HCT116 (cell line): ENCODE results near the gene RBM34. TPM values are rescaled to one million over a fixed set of nuclear protein-coding genes. Genes with fewer than 3 reads are reported as not detected.

Source experiments
- ATAC-seq: fragments of 200-7000 bp; cut with Tn5 transposase; 2 replicates; pipeline ENCODE4 v1.9.1; 2020; ENCODE audit warnings: mild to moderate bottlenecking, moderate library complexity
- BruUV-seq: library from RNA; stranded (reverse); fragments of 400-500 nt; replicated peaks from 2 replicates; lab custom pipeline; 2021; lab: Mats Ljungman, UMichigan
- CTCF ChIA-PET: fragments of 300-600 bp; sonication (Branson Sonifier 250); formaldehyde crosslinking; loops from one replicate; lab custom pipeline; 2021; ENCODE audit warnings: antibody characterized with exemption; lab: Charles Lee
- POLR2A ChIA-PET: fragments of 300-600, 350-600 bp; sonication (Branson Sonifier 250); formaldehyde crosslinking; loops from one replicate; lab custom pipeline; 2021; ENCODE audit warnings: antibody characterized with exemption; lab: Charles Lee
- RAD21 ChIA-PET, 2 experiments: fragments of 300-600 bp; sonication (Branson Sonifier 250); formaldehyde crosslinking; loops; one replicate each; lab custom pipeline; 2023; ENCODE audit warnings: low total read pairs in 2 of 2; ENCODE audit not compliant: uncharacterized antibody in 2 of 2, unreplicated experiment in 2 of 2, low non-redundant PET in 1 of 2; lab: Charles Lee
- DNase-seq: peaks from one replicate; pipeline ENCODE4 v3.0.0-alpha.2; 2010; ENCODE audit warnings: low read depth, low spot score
- H2AFZ ChIP-seq: fragments of 200-600 bp; shearing (Covaris generic), sonication (generic); 2 replicates; pipeline ENCODE4 v1.6.1; 2017; ENCODE audit warnings: low read depth, mixed run types, mixed read lengths, antibody characterized with exemption, low read length; ENCODE audit not compliant: poor library complexity, severe bottlenecking
- H3K27ac ChIP-seq: 2 replicates; pipeline ENCODE4 v1.5.1; 2012; ENCODE audit warnings: low read depth, low read length
- H3K27me3 ChIP-seq: fragments of 200-600 bp; sonication (generic); 2 replicates; pipeline ENCODE4 v1.6.1; 2016; ENCODE audit warnings: mixed run types, low read length, mixed read lengths; ENCODE audit not compliant: insufficient read depth
- H3K36me3 ChIP-seq, 2 experiments: fragments of 200-500 bp in 1 of 2; fragments of 200-600 bp in 1 of 2; sonication (Bioruptor generic) in 1 of 2; sonication (generic) in 1 of 2; 2 replicates each; pipeline versions ENCODE4 v1.5.1 to v1.6.1; 2014 to 2016; ENCODE audit warnings: low read length in 2 of 2, inconsistent platforms in 1 of 2, mixed read lengths in 1 of 2, mixed run types in 1 of 2; ENCODE audit not compliant: insufficient read depth in 2 of 2, control insufficient read depth in 1 of 2
- H3K4me1 ChIP-seq, 2 experiments: fragments of 200-600 bp in 1 of 2; sonication (generic) in 1 of 2; 2 replicates each; pipeline versions ENCODE4 v1.5.1 to v1.6.1; 2012 to 2017; ENCODE audit warnings: low read length in 2 of 2, inconsistent platforms in 1 of 2, mild to moderate bottlenecking in 1 of 2, mixed read lengths in 1 of 2, mixed run types in 1 of 2, moderate library complexity in 1 of 2; ENCODE audit not compliant: insufficient read depth in 2 of 2, control insufficient read depth in 1 of 2
- H3K4me2 ChIP-seq: fragments of 200-600 bp; sonication (generic); 2 replicates; pipeline ENCODE4 v1.6.1; 2017; ENCODE audit warnings: mixed run types, low read length, mixed read lengths
- H3K4me3 ChIP-seq, 2 experiments: fragments of 200-600 bp in 1 of 2; sonication (generic) in 1 of 2; replicated peaks in 1 of 2; 2 replicates each; pipeline ENCODE4 v1.5.1; 2011 to 2016; ENCODE audit warnings: low read length in 2 of 2, control low read depth in 1 of 2, low read depth in 1 of 2, mild to moderate bottlenecking in 1 of 2, mixed read lengths in 1 of 2, mixed run types in 1 of 2
- H3K79me2 ChIP-seq: fragments of 200-600 bp; sonication (generic); 2 replicates; pipeline ENCODE4 v1.6.1; 2017; ENCODE audit warnings: mild to moderate bottlenecking, mixed run types, low read length, moderate library complexity, mixed read lengths; ENCODE audit not compliant: insufficient read depth
- H3K9ac ChIP-seq: fragments of 200-600 bp; sonication (generic); 2 replicates; pipeline ENCODE4 v1.6.1; 2016; ENCODE audit warnings: low read length, mixed read lengths
- H3K9me2 ChIP-seq: fragments of 200-600 bp; sonication (generic), shearing (Covaris generic); 2 replicates; pipeline ENCODE4 v1.6.1; 2017; ENCODE audit warnings: mixed run types, mild to moderate bottlenecking, moderate library complexity; ENCODE audit not compliant: insufficient read depth
- H3K9me3 ChIP-seq, 2 experiments: fragments of 200-500 bp in 1 of 2; fragments of 200-600 bp in 1 of 2; sonication (Bioruptor generic) in 1 of 2; sonication (generic) in 1 of 2; 2 replicates each; pipeline ENCODE4 v1.6.1; 2014 to 2017; ENCODE audit warnings: low read length in 2 of 2, mixed read lengths in 2 of 2, inconsistent platforms in 1 of 2, low read depth in 1 of 2, mild to moderate bottlenecking in 1 of 2, mixed run types in 1 of 2, moderate library complexity in 1 of 2; ENCODE audit not compliant: control insufficient read depth in 1 of 2, insufficient read depth in 1 of 2
- H4K20me1 ChIP-seq: fragments of 200-600 bp; sonication (generic), shearing (Covaris generic); 2 replicates; pipeline ENCODE4 v1.6.1; 2017; ENCODE audit warnings: mixed run types, mild to moderate bottlenecking, moderate library complexity; ENCODE audit not compliant: insufficient read depth
- FOSL1 ChIP-seq: IDR thresholded peaks from 2 replicates; pipeline ENCODE4 v1.6.1; 2012; ENCODE audit warnings: low read depth
- JUND ChIP-seq: IDR thresholded peaks from 2 replicates; pipeline ENCODE4 v1.6.1; 2012
- POLR2AphosphoS5 ChIP-seq: IDR thresholded peaks from 2 replicates; pipeline ENCODE4 v1.6.1; 2011; ENCODE audit warnings: mild to moderate bottlenecking, low read depth, low read length, moderate library complexity
- SP1 ChIP-seq: IDR thresholded peaks from 2 replicates; pipeline ENCODE4 v1.6.1; 2012; ENCODE audit warnings: low read depth
- ZNF274 ChIP-seq: fragments of 200-500 bp; sonication (Bioruptor generic); IDR thresholded peaks from 2 replicates; pipeline ENCODE4 v1.6.1; 2014; ENCODE audit warnings: mild to moderate bottlenecking, low read depth, low read length, inconsistent platforms
- intact Hi-C: fragments of 100-400 bp; cut with micrococcal nuclease; formaldehyde crosslinking; loops from 2 replicates; pipeline ENCODE4 v1.10.0; 2022
- total RNA-seq: library from RNA; stranded (reverse); gene quantifications from one replicate; pipeline ENCODE4 v1.2.1, GENCODE V29; 2021; ENCODE audit not compliant: unreplicated experiment
- TF ChIP-seq, protein P1 (sequence below): IDR thresholded peaks from 2 replicates; pipeline ENCODE4 v1.6.1; 2011; ENCODE audit warnings: mild to moderate bottlenecking, low read length, moderate library complexity; ENCODE audit not compliant: insufficient replicate concordance; ENCODE audit errors: extremely low read depth
- TF ChIP-seq, protein P2 (sequence below): IDR thresholded peaks from 2 replicates; pipeline ENCODE4 v1.6.1; 2012; ENCODE audit warnings: low read depth

Gene RBM34
- total RNA-seq, 1 experiment from 2014 or later: 82.0 TPM

DNA sequence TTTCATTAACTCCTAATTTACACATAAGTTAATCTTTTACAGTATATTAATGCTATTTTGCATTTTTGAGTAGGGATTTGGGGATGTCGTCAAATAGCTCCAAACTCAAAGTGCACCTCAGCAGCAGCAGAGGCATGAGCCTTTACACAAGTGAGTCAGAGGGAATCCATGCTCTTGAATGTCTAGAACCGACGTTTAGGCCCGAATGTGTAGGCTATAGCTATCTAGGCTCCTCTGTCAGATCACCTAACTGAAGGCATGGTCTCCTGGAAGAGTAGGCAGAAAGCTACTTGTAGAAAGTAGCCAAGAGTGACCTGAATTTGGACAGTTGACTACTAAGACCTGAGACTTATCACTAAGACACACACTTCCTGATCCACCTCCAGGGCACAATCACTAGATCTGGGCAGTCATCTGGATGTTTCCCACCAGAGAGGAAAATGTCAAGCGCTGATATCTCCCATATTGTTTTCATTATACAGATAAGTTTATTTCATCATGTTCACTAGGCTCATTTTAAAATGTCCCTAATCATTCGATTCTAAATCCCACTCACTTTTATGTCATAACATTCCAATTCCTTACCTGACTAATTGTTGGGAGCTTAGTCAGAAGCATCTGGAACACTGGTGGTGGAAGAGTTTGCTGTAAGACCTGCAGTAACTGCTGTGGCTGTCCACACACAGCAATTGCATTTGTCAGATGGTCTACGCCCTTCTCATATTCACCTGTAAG is 47.7 kb downstream of the RBM34 start:
- Histone ChIP-seq H3K4me2 (no peak overlapping the region), H3K79me2 (peaks cover 81% of the 10 kb centered on the region)
- TF ChIP-seq, protein P1, sequence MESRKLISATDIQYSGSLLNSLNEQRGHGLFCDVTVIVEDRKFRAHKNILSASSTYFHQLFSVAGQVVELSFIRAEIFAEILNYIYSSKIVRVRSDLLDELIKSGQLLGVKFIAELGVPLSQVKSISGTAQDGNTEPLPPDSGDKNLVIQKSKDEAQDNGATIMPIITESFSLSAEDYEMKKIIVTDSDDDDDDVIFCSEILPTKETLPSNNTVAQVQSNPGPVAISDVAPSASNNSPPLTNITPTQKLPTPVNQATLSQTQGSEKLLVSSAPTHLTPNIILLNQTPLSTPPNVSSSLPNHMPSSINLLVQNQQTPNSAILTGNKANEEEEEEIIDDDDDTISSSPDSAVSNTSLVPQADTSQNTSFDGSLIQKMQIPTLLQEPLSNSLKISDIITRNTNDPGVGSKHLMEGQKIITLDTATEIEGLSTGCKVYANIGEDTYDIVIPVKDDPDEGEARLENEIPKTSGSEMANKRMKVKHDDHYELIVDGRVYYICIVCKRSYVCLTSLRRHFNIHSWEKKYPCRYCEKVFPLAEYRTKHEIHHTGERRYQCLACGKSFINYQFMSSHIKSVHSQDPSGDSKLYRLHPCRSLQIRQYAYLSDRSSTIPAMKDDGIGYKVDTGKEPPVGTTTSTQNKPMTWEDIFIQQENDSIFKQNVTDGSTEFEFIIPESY: no peak
- TF ChIP-seq, all 23 proteins: peak for 0
- Histone ChIP-seq H3K27me3 (no peaks in the 10 kb centered on the region), H3K36me3 (peaks cover 50 to 71% of the 10 kb centered on the region in 2 experiments), H3K4me3 (no peak overlapping the region), H3K9ac (no peak overlapping the region), H3K9me3 (no peaks in the 10 kb centered on the region), H3K4me1 (no peaks in the 10 kb centered on the region), H2AFZ (no peak overlapping the region), H3K27ac (no peak overlapping the region), H4K20me1 (peaks cover 27% of the 10 kb centered on the region; the same call in 1 of the 2 replicates), H3K9me2 (no peaks in the 10 kb centered on the region)
- RAD21 ChIA-PET: no interaction called here
- ATAC-seq: no peak
- POLR2A ChIA-PET: no interaction called here
- no TSS peak for BruUV-seq
- CTCF ChIA-PET: no interaction called here
- intact Hi-C loops: no loop called here
- no peak for DNase-seq

DNA sequence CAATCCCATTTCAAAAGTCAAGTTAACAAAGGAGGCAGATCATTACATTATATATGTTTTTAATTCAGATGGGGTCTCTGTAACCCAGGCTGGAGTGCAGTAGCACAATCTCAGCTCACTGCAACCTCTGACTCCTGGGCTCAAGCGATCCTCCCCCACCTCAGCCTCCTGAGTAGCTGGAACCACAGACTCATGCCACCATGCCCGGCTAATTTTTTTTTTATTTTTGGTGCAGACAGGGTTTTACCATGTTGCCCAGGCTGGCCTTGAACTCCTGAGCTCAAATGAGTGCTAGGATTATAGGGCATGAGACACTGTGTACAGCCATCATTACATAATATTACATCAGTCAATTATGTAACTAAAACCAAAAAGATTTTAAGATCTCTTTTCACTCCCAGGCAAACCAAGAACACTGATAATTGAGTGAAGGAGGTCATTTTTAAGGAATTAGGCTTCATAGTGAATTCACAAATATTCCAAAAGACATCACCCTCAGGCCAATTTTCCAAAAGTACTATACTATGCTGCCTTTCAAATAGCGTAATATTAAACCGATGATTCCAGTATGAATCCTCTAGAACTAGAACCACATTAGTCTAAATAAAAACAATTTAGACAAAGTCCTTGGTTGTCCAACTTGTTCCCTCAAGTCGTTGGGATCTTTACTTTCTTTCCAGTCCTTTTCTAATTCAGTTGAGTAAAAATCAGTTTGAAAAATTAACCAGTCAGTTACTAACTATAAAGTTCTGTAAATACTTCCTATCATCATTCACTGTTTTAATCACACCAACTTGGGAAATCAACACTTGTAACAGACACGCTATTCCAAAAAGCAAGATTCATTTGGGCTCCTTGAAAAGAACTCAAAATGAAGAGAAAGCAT is 48.5 kb downstream of the RBM34 start:
- CTCF ChIA-PET: no interaction called here
- BruUV-seq: no TSS peak
- DNase-seq (no peak), ATAC-seq (no peak)
- Histone ChIP-seq H3K9ac (no peak overlapping the region), H3K4me1 (no peaks in the 10 kb centered on the region), H3K36me3 (peaks cover 44 to 66% of the 10 kb centered on the region in 2 experiments), H3K9me2 (no peaks in the 10 kb centered on the region), H3K27me3 (no peaks in the 10 kb centered on the region), H3K4me3 (no peak overlapping the region), H3K79me2 (peaks cover 73% of the 10 kb centered on the region), H3K9me3 (no peaks in the 10 kb centered on the region), H2AFZ (no peak overlapping the region), H3K4me2 (no peak overlapping the region), H3K27ac (no peak overlapping the region), H4K20me1 (peaks cover 27% of the 10 kb centered on the region; the same call in 1 of the 2 replicates)
- RAD21 ChIA-PET: interaction anchor here in 1 of 2 experiments (0.7 kb wide), 1 partner anchor 485 kb away, joined by 3 read pairs; no protein-coding TSS in a partner anchor
- intact Hi-C loops: no loop called here
- TF ChIP-seq ZNF274 (no peak), FOSL1 (no peak), POLR2AphosphoS5 (no peak), JUND (no peak; the same call in 1 of the 2 replicates), SP1 (no peak)
- TF ChIP-seq, protein P2, sequence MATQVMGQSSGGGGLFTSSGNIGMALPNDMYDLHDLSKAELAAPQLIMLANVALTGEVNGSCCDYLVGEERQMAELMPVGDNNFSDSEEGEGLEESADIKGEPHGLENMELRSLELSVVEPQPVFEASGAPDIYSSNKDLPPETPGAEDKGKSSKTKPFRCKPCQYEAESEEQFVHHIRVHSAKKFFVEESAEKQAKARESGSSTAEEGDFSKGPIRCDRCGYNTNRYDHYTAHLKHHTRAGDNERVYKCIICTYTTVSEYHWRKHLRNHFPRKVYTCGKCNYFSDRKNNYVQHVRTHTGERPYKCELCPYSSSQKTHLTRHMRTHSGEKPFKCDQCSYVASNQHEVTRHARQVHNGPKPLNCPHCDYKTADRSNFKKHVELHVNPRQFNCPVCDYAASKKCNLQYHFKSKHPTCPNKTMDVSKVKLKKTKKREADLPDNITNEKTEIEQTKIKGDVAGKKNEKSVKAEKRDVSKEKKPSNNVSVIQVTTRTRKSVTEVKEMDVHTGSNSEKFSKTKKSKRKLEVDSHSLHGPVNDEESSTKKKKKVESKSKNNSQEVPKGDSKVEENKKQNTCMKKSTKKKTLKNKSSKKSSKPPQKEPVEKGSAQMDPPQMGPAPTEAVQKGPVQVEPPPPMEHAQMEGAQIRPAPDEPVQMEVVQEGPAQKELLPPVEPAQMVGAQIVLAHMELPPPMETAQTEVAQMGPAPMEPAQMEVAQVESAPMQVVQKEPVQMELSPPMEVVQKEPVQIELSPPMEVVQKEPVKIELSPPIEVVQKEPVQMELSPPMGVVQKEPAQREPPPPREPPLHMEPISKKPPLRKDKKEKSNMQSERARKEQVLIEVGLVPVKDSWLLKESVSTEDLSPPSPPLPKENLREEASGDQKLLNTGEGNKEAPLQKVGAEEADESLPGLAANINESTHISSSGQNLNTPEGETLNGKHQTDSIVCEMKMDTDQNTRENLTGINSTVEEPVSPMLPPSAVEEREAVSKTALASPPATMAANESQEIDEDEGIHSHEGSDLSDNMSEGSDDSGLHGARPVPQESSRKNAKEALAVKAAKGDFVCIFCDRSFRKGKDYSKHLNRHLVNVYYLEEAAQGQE: no peak
- POLR2A ChIA-PET: no interaction called here
